Urinary bladder (tissue), 2 donors: ENCODE data around the gene MED29. TPM values are rescaled to one million over a fixed set of nuclear protein-coding genes. Genes with fewer than 3 reads are reported as not detected.

Experiments used
- polyA plus RNA-seq: library from polyadenylated mRNA; stranded (reverse); fragments of 200-250 nt; gene quantifications from one replicate; pipeline ENCODE4 v1.2.3, GENCODE V29; 2013
- small RNA-seq: library from RNA; depleted of rRNA; stranded (forward); fragments of <200 nt; gene quantifications from one replicate; pipeline ENCODE3, GENCODE V24; 2014
- total RNA-seq: library from RNA; depleted of rRNA; stranded (reverse); fragments of >200 nt; gene quantifications from one replicate; pipeline ENCODE4 v1.2.3, GENCODE V29; 2014
- donor health status: healthy.

MED29 gene
- total and polyA plus RNA-seq, 2 donors: 14.8 to 50.0 TPM

Small RNAs within 50 kb of the gene (small RNA-seq; reads per million reads assigned to genes)
- gene AC011445.2: 0.12 reads per million
- gene MIR4530: not detected
- not detected for gene RN7SL566P

Other genes with a start within 250 kb of the MED29 start
- gene NCCRP1, start 194.4 kb upstream of the MED29 start, total RNA-seq: 1.1 TPM
- 0.38 TPM for gene NCCRP1, start 194.4 kb upstream of the MED29 start, polyA plus RNA-seq
- not detected for gene SYCN, start 187.1 kb upstream of the MED29 start, total RNA-seq
- gene SYCN, start 187.1 kb upstream of the MED29 start, polyA plus RNA-seq: not detected
- gene IFNL3, start 146.4 kb upstream of the MED29 start, total RNA-seq: not detected
- gene IFNL3, start 146.4 kb upstream of the MED29 start, polyA plus RNA-seq: not detected
- gene IFNL4, start 142.5 kb upstream of the MED29 start, total RNA-seq: not detected
- gene IFNL4, start 142.5 kb upstream of the MED29 start, polyA plus RNA-seq: not detected
- gene IFNL2, start 123.0 kb upstream of the MED29 start, total RNA-seq: not detected
- not detected for gene IFNL2, start 123.0 kb upstream of the MED29 start, polyA plus RNA-seq
- not detected for gene IFNL1, start 95.0 kb upstream of the MED29 start, total RNA-seq
- gene IFNL1, start 95.0 kb upstream of the MED29 start, polyA plus RNA-seq: not detected
- gene LRFN1, start 70.5 kb upstream of the MED29 start, total RNA-seq: 0.48 TPM
- 1.7 TPM for gene LRFN1, start 70.5 kb upstream of the MED29 start, polyA plus RNA-seq
- gene GMFG, start 55.3 kb upstream of the MED29 start, total RNA-seq: 12.3 TPM
- gene GMFG, start 55.3 kb upstream of the MED29 start, polyA plus RNA-seq: 34.3 TPM
- 37.3 TPM for gene SAMD4B, start 49.0 kb upstream of the MED29 start, total RNA-seq
- gene SAMD4B, start 49.0 kb upstream of the MED29 start, polyA plus RNA-seq: 118 TPM
- 11.7 TPM for gene PAF1, start 272 bp upstream of the MED29 start, total RNA-seq
- 52.8 TPM for gene PAF1, start 272 bp upstream of the MED29 start, polyA plus RNA-seq
- 13.0 TPM for gene ZFP36, start 15.5 kb downstream of the MED29 start, total RNA-seq
- 759 TPM for gene ZFP36, start 15.5 kb downstream of the MED29 start, polyA plus RNA-seq
- 28.9 TPM for gene PLEKHG2, start 21.3 kb downstream of the MED29 start, total RNA-seq
- gene PLEKHG2, start 21.3 kb downstream of the MED29 start, polyA plus RNA-seq: 30.5 TPM
- gene RPS16, start 44.6 kb downstream of the MED29 start, total RNA-seq: 27.7 TPM
- gene RPS16, start 44.6 kb downstream of the MED29 start, polyA plus RNA-seq: 3,259 TPM
- gene SUPT5H, start 54.2 kb downstream of the MED29 start, total RNA-seq: 24.8 TPM
- gene SUPT5H, start 54.2 kb downstream of the MED29 start, polyA plus RNA-seq: 85.8 TPM
- gene TIMM50, start 89.5 kb downstream of the MED29 start, total RNA-seq: 24.0 TPM
- 52.1 TPM for gene TIMM50, start 89.5 kb downstream of the MED29 start, polyA plus RNA-seq
- gene DLL3, start 107.6 kb downstream of the MED29 start, total RNA-seq: not detected
- gene DLL3, start 107.6 kb downstream of the MED29 start, polyA plus RNA-seq: not detected
- 0.37 TPM for gene SELENOV, start 123.8 kb downstream of the MED29 start, total RNA-seq
- gene SELENOV, start 123.8 kb downstream of the MED29 start, polyA plus RNA-seq: not detected
- 5.3 TPM for gene EID2B, start 141.5 kb downstream of the MED29 start, total RNA-seq
- gene EID2B, start 141.5 kb downstream of the MED29 start, polyA plus RNA-seq: 6.9 TPM
- gene EID2, start 148.8 kb downstream of the MED29 start, total RNA-seq: 10.9 TPM
- 13.8 TPM for gene EID2, start 148.8 kb downstream of the MED29 start, polyA plus RNA-seq
- not detected for gene LGALS13, start 211.1 kb downstream of the MED29 start, total RNA-seq
- not detected for gene LGALS13, start 211.1 kb downstream of the MED29 start, polyA plus RNA-seq